NT2/D1 (cell line): Measurements from ENCODE around the gene RAB17.

ENCODE experiments used
- SUZ12 ChIP-seq: IDR thresholded peaks from 2 replicates; pipeline ENCODE4 v1.6.1; 2011; ENCODE audit not compliant: insufficient read length, insufficient read depth; ENCODE audit errors: extremely low read depth
- YY1 ChIP-seq: IDR thresholded peaks from 2 replicates; pipeline ENCODE4 v1.6.1; 2011; ENCODE audit not compliant: insufficient read length, insufficient read depth

DNA sequence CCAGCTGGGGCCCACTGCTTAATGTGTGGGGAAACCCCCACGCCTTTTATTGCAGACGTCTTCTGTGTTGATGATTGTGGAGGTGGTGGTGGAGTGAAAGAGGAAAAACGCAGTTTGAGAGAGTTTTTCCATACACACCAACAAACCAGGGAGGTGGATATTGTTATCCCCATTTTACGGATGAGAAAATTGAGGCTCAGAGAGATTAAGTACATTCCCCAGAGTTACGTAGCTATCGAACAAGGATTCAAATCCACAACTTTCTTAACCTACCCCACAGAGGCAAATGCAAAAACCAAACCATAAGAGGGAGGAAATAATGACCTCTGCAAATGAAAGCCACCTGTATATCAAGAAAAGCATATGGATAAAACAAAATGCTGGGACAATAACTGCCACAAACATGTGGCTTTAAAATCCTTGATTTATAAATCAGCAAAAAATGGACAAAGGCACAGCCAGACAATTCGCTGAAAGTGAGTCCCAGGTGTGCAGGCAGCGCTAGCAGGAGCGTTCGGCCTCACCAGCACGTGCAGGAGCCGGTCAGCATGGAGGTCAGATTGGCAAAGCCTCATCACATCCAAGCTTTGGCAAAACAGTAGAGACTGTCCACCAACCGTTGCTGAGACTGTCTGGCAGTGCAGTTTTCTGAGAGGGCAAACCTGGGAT lies 12.6 kb upstream of the RAB17 start:
- TF ChIP-seq YY1 (no peak), SUZ12 (no peak)
